DOHH2 (cell line): Measurements from ENCODE around the gene PARP15.

Experiments used
- H3F3A ChIP-seq: fragments of 200-600 bp; sonication (generic), shearing (Covaris generic); 2 replicates; pipeline ENCODE4 v1.6.0; 2016; ENCODE audit warnings: antibody characterized with exemption, mild to moderate bottlenecking; ENCODE audit not compliant: control insufficient read depth, insufficient read depth
- H3K27ac ChIP-seq: fragments of 200-600 bp; sonication (generic); 2 replicates; pipeline ENCODE4 v1.5.1; 2014; ENCODE audit warnings: low read depth, mild to moderate bottlenecking, low read length, moderate library complexity
- H3K27me3 ChIP-seq: fragments of 200-600 bp; sonication (generic); 2 replicates; pipeline ENCODE4 v1.6.1; 2014; ENCODE audit warnings: mild to moderate bottlenecking, low read length, mixed read lengths; ENCODE audit not compliant: control insufficient read depth
- H3K36me3 ChIP-seq: fragments of 200-600 bp; sonication (generic); 2 replicates; pipeline ENCODE4 v1.6.1; 2014; ENCODE audit warnings: mild to moderate bottlenecking, low read length, moderate library complexity, mixed read lengths; ENCODE audit not compliant: control insufficient read depth
- H3K4me1 ChIP-seq: fragments of 200-600 bp; sonication (generic); 2 replicates; pipeline ENCODE4 v1.6.1; 2014; ENCODE audit warnings: mild to moderate bottlenecking, low read length, mixed read lengths; ENCODE audit not compliant: control insufficient read depth
- H3K4me2 ChIP-seq: fragments of 200-600 bp; sonication (generic); 2 replicates; pipeline ENCODE4 v1.6.0; 2014; ENCODE audit warnings: mild to moderate bottlenecking, low read length, moderate library complexity
- H3K4me3 ChIP-seq: fragments of 200-600 bp; sonication (generic); 2 replicates; pipeline ENCODE4 v1.5.1; 2014; ENCODE audit warnings: mild to moderate bottlenecking, low read length, mixed read lengths
- H3K79me2 ChIP-seq: fragments of 200-600 bp; sonication (generic); 2 replicates; pipeline ENCODE4 v1.6.1; 2014; ENCODE audit warnings: mild to moderate bottlenecking, low read length, mixed read lengths; ENCODE audit not compliant: control insufficient read depth
- H3K9me2 ChIP-seq: fragments of 200-600 bp; sonication (generic); replicated peaks from 2 replicates; pipeline ENCODE4 v1.6.1; 2014; ENCODE audit warnings: mild to moderate bottlenecking, low read length, mixed read lengths; ENCODE audit not compliant: control insufficient read depth
- H3K9me3 ChIP-seq: fragments of 200-600 bp; sonication (generic); 2 replicates; pipeline ENCODE4 v1.6.1; 2014; ENCODE audit warnings: antibody characterized with exemption, low read length, mixed read lengths; ENCODE audit not compliant: control insufficient read depth, insufficient read depth
- H4K20me1 ChIP-seq: fragments of 200-600 bp; sonication (generic); 2 replicates; pipeline ENCODE4 v1.6.0; 2014; ENCODE audit warnings: low read depth, mild to moderate bottlenecking, antibody characterized with exemption, low read length, moderate library complexity; ENCODE audit not compliant: control insufficient read depth, insufficient read depth
- EZH2phosphoT487 ChIP-seq: fragments of 200-600 bp; sonication (generic); IDR thresholded peaks from 2 replicates; pipeline ENCODE4 v1.6.1; 2017; ENCODE audit warnings: borderline replicate concordance, mild to moderate bottlenecking, antibody characterized with exemption, low read length, moderate library complexity, mixed read lengths
- TF ChIP-seq, protein P1 (sequence below): fragments of 200-600 bp; sonication (generic); IDR thresholded peaks from one replicate; pipeline ENCODE4 v1.5.1; 2014; ENCODE audit warnings: antibody characterized with exemption, mild to moderate bottlenecking, low read depth, low read length; ENCODE audit not compliant: poor library complexity, severe bottlenecking

Gene PARP15

DNA sequence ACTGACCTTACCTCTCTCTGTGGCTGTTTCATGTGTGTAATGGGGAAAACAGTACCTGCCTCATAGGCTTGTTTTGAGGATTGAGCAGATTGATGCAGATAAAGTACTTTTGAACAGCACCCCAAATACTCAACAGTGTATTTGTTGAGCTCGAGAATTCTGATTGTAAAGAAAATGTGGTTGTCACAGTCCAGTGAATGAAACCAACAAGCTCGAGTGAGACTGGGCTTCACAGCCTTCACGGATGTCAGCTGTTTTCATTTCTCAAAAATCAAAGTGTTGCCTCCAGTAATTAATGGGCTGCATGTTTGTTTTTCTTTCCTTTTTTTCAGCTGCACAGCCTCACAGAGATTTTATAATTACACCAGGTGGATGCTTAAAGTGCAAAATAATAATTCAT lies 43.7 kb downstream of the PARP15 start:
- no peaks in the 10 kb centered on the region for H3K79me2 ChIP-seq
- H3K9me2 ChIP-seq: no peaks in the 10 kb centered on the region
- H3F3A ChIP-seq: no peaks in the 10 kb centered on the region
- no peaks in the 10 kb centered on the region for H4K20me1 ChIP-seq
- H3K27ac ChIP-seq: no peak overlapping the region
- no peak for TF ChIP-seq EZH2phosphoT487
- TF ChIP-seq, protein P1, sequence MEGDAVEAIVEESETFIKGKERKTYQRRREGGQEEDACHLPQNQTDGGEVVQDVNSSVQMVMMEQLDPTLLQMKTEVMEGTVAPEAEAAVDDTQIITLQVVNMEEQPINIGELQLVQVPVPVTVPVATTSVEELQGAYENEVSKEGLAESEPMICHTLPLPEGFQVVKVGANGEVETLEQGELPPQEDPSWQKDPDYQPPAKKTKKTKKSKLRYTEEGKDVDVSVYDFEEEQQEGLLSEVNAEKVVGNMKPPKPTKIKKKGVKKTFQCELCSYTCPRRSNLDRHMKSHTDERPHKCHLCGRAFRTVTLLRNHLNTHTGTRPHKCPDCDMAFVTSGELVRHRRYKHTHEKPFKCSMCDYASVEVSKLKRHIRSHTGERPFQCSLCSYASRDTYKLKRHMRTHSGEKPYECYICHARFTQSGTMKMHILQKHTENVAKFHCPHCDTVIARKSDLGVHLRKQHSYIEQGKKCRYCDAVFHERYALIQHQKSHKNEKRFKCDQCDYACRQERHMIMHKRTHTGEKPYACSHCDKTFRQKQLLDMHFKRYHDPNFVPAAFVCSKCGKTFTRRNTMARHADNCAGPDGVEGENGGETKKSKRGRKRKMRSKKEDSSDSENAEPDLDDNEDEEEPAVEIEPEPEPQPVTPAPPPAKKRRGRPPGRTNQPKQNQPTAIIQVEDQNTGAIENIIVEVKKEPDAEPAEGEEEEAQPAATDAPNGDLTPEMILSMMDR: no peak
- H3K9me3 ChIP-seq: no peaks in the 10 kb centered on the region
- peaks cover 22% of the 10 kb centered on the region for H3K27me3 ChIP-seq
- H3K4me2 ChIP-seq: no peak overlapping the region
- H3K36me3 ChIP-seq: no peaks in the 10 kb centered on the region
- H3K4me1 ChIP-seq: no peaks in the 10 kb centered on the region
- no peak overlapping the region for H3K4me3 ChIP-seq

DNA sequence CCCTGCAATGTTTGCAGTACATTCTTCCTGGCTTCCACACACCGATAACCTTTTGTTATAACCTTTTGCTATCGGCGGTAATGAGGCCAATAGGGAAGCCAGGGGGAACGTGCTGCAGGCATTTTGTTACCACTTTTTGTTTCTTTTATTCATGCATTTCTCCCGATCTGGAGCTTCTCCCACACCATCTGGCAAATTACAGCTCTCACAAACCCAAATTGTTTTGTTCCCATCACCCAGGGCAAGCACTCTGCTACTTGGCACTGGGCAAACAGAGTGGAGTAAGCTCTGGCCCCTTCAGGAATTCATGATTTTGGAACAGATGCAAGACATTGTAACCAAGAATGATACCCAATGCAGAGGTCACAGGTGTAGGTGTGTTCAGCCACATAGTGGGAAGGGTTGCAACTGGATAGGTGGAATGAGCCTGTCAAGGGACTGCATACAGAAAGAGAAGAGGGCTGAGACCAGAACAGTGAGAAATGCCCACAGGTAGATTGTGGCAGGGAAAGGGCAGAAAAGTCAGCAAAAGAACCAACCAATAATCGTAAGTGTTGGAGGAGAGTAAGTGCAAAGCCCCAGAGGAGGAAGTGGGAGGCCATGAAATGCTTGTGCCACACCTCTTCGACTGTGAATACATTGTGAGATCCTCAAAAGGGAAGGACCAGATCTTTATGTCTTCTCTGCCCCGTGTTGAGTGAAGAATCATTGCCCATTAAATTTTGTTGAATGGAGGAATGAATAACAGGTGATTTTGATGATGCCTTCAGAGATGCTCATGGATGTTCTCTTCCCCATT lies 45.8 kb downstream of the PARP15 start:
- no peaks in the 10 kb centered on the region for H4K20me1 ChIP-seq
- H3K4me3 ChIP-seq: no peak overlapping the region
- H3K4me1 ChIP-seq: no peaks in the 10 kb centered on the region
- no peaks in the 10 kb centered on the region for H3F3A ChIP-seq
- peaks cover 20% of the 10 kb centered on the region for H3K27me3 ChIP-seq
- TF ChIP-seq, protein P1: no peak
- no peak for TF ChIP-seq EZH2phosphoT487
- H3K9me3 ChIP-seq: no peaks in the 10 kb centered on the region
- H3K36me3 ChIP-seq: no peaks in the 10 kb centered on the region
- H3K4me2 ChIP-seq: no peak overlapping the region
- H3K9me2 ChIP-seq: no peaks in the 10 kb centered on the region
- H3K79me2 ChIP-seq: no peaks in the 10 kb centered on the region
- no peak overlapping the region for H3K27ac ChIP-seq

DNA sequence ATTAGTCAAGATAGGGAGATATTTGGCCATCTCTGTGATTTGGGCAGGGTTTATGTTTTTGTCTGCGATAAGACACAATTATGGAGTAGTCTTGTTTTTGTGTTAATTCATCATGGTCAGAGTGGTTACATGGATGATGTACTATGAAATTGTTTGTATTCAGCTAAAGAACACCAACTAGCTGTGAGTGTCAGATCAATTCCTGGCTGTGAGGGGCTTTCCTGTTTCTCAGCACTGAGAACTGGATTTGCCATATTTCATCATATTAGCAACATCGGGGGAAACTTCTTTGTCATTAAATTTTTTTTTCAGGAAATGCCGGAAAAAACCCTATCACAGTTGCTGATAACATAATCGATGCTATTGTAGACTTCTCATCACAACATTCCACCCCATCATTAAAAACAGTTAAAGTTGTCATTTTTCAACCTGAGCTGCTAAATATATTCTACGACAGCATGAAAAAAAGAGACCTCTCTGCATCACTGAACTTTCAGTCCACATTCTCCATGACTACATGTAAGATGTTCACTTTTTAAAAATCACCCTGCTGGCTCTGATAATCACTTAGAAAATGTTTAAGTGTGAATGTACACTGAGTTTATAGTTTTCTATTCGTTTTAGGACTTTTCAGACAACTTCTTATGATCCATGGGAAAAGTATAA lies 49.2 kb downstream of the PARP15 start:
- H3F3A ChIP-seq: no peaks in the 10 kb centered on the region
- H3K27ac ChIP-seq: no peak overlapping the region
- no peaks in the 10 kb centered on the region for H3K4me1 ChIP-seq
- no peak overlapping the region for H3K4me2 ChIP-seq
- no peak for TF ChIP-seq EZH2phosphoT487
- TF ChIP-seq, protein P1: no peak
- no peaks in the 10 kb centered on the region for H3K36me3 ChIP-seq
- H3K79me2 ChIP-seq: no peaks in the 10 kb centered on the region
- no peak overlapping the region for H3K4me3 ChIP-seq
- no peaks in the 10 kb centered on the region for H3K9me2 ChIP-seq
- H3K27me3 ChIP-seq: peaks cover 7% of the 10 kb centered on the region
- H3K9me3 ChIP-seq: no peaks in the 10 kb centered on the region
- H4K20me1 ChIP-seq: no peaks in the 10 kb centered on the region
